ENCODE results near the gene EFCAB6. TPM values are rescaled to one million over a fixed set of nuclear protein-coding genes. Genes with fewer than 3 reads are reported as not detected.

Gene EFCAB6
- total and polyA plus RNA-seq, 2 of the 13 experiments (the other 11 are each of a cell fraction or from before 2014, with no cell fraction given): not detected

GRCh38 chr22:43754176-43754575 lies 57.9 kb downstream of the EFCAB6 start (continued):
- TF ChIP-seq, protein P1, sequence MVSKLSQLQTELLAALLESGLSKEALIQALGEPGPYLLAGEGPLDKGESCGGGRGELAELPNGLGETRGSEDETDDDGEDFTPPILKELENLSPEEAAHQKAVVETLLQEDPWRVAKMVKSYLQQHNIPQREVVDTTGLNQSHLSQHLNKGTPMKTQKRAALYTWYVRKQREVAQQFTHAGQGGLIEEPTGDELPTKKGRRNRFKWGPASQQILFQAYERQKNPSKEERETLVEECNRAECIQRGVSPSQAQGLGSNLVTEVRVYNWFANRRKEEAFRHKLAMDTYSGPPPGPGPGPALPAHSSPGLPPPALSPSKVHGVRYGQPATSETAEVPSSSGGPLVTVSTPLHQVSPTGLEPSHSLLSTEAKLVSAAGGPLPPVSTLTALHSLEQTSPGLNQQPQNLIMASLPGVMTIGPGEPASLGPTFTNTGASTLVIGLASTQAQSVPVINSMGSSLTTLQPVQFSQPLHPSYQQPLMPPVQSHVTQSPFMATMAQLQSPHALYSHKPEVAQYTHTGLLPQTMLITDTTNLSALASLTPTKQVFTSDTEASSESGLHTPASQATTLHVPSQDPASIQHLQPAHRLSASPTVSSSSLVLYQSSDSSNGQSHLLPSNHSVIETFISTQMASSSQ (IDR thresholded peaks at IDR 0.05; ENCODE audit: low read depth): no peak
- TF ChIP-seq, protein P1 (CRISPR knock-in tag; IDR thresholded peaks at IDR 0.05; ENCODE audit: borderline replicate concordance): no peak
- no peak for TF ChIP-seq SAP130 (CRISPR knock-in tag; IDR thresholded peaks at IDR 0.05; ENCODE audit: low read depth)
- TF ChIP-seq, protein P2, sequence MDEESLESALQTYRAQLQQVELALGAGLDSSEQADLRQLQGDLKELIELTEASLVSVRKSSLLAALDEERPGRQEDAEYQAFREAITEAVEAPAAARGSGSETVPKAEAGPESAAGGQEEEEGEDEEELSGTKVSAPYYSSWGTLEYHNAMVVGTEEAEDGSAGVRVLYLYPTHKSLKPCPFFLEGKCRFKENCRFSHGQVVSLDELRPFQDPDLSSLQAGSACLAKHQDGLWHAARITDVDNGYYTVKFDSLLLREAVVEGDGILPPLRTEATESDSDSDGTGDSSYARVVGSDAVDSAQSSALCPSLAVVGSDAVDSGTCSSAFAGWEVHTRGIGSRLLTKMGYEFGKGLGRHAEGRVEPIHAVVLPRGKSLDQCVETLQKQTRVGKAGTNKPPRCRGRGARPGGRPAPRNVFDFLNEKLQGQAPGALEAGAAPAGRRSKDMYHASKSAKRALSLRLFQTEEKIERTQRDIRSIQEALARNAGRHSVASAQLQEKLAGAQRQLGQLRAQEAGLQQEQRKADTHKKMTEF (CRISPR knock-in tag; IDR thresholded peaks at IDR 0.05): no peak
- TF ChIP-seq RNF2 (conservative IDR thresholded peaks at IDR 0.05; ENCODE audit: low read depth): no peak

DNA sequence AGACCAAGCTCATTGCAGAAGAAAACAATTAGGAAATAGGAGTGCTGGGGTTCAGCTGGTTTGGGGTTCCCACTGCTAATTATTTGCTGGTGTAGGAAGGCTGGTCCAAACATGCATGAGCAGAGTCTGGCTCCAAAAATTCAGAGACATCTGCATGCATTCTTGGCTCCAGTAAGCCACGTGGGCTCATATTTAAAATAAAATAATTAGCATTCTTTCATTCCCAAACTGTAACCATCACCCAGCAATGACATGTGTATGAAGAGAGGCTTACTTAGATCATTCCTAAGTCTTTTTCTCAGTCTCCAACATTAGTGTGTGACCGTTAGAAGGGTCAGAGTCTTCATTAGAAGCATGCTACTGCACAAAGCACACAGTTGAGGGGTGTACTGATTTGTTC lies 58.4 kb downstream of the EFCAB6 start:
- in situ Hi-C loops (cut with HindIII; ENCODE audit: extremely low pct_ligation_motif_present, low pct_unique_long_range_greater_than_20kb): no loop called here

More for the DNA sequence above, 58.4 kb downstream of the EFCAB6 start:
- Histone ChIP-seq H2AFZ (ENCODE audit: low read length) (no peak overlapping the region), H4K20me1 (ENCODE audit: insufficient read depth, low read length) (no peaks in the 10 kb centered on the region), H3K27me3 (ENCODE audit: control insufficient read depth in 1 of 2, insufficient read depth in 2 of 2, low read length in 2 of 2) (peaks cover 0 to 24% of the 10 kb centered on the region in 2 experiments; a peak in 3 of 5 replicates), H3K4me3 (replicated peaks in 1 of 3; ENCODE audit: insufficient read depth in 1 of 3, low read depth in 2 of 3, low read length in 3 of 3) (no peak overlapping the region), H3K4me2 (ENCODE audit: low read depth, low read length) (no peak overlapping the region), H3K4me1 (ENCODE audit: insufficient read depth, low read length) (no peaks in the 10 kb centered on the region), H3K79me2 (ENCODE audit: insufficient read depth, low read length) (no peaks in the 10 kb centered on the region), H3K27ac (ENCODE audit: extremely low read length, insufficient read depth, low read length) (no peak overlapping the region), H3K9me3 (ENCODE audit: low read length) (no peaks in the 10 kb centered on the region), H3K36me3 (replicated peaks in 1 of 2; ENCODE audit: control insufficient read depth in 1 of 2, insufficient read depth in 2 of 2, low read length in 2 of 2) (no peaks in the 10 kb centered on the region), H3K9ac (ENCODE audit: insufficient read depth, low read depth, low read length) (no peak overlapping the region)
- BruUV-seq (replicated peaks): no TSS peak
- TF ChIP-seq ZNF629 (CRISPR knock-in tag; conservative IDR thresholded peaks at IDR 0.05) (no peak), STAT5B (CRISPR knock-in tag; IDR thresholded peaks at IDR 0.05) (no peak), ZNF121 (CRISPR knock-in tag; IDR thresholded peaks at IDR 0.05) (no peak), ATF2 (CRISPR knock-in tag; IDR thresholded peaks at IDR 0.05) (no peak), SATB2 (CRISPR knock-in tag; IDR thresholded peaks at IDR 0.05) (no peak), HES4 (CRISPR knock-in tag; IDR thresholded peaks at IDR 0.05; ENCODE audit: borderline replicate concordance) (no peak), ZNF335 (CRISPR knock-in tag; IDR thresholded peaks at IDR 0.05) (no peak), ZSCAN22 (CRISPR knock-in tag; IDR thresholded peaks at IDR 0.05) (no peak), ELF3 (CRISPR knock-in tag; IDR thresholded peaks at IDR 0.05) (no peak)
- no peak for FAIRE-seq
- DNase-seq (ENCODE audit: low spot score): no peak
- ChIA-PET CTCF (ENCODE audit: low intra/inter-chr PET ratio, low total read pairs) (no interaction called here), POLR2A (no interaction called here)
- ATAC-seq: no peak
- 0% methylated on average over 2 of the region's 2 CpGs for WGBS (ENCODE audit: low lambda C conversion rate)
- intact Hi-C loops (cut with micrococcal nuclease; ENCODE audit: unreplicated experiment): no loop called here

Measured in HepG2 (cell line).